Neural cell (in vitro differentiated cells): ENCODE measurements around the gene MRPS33.

Experiments
- CTCF ChIP-seq: fragments of 450-650 bp; IDR thresholded peaks from 2 replicates; pipeline ENCODE4 v1.5.1; 2014; ENCODE audit warnings: antibody characterized with exemption, mild to moderate bottlenecking, moderate library complexity; ENCODE audit not compliant: poor library complexity, severe bottlenecking
- EZH2 ChIP-seq: fragments of 200-600, 300-800 bp; shearing (Covaris generic), sonication (generic); IDR thresholded peaks from 2 replicates; pipeline ENCODE4 v1.6.1; 2014; ENCODE audit warnings: antibody characterized with exemption, low read length, borderline replicate concordance, mild to moderate bottlenecking; ENCODE audit not compliant: insufficient read depth, poor library complexity, severe bottlenecking
- MXI1 ChIP-seq: fragments of 450-650 bp; conservative IDR thresholded peaks from 2 replicates; pipeline ENCODE4 v1.6.1; 2014; ENCODE audit warnings: antibody characterized with exemption, mild to moderate bottlenecking; ENCODE audit not compliant: poor library complexity, severe bottlenecking
- POLR2AphosphoS5 ChIP-seq: IDR thresholded peaks from 2 replicates; pipeline ENCODE4 v1.6.1; 2012
- RAD21 ChIP-seq: fragments of 450-650 bp; conservative IDR thresholded peaks from 2 replicates; pipeline ENCODE4 v1.6.1; 2014; ENCODE audit warnings: antibody characterized with exemption, mild to moderate bottlenecking, moderate library complexity
- REST ChIP-seq: IDR thresholded peaks from 2 replicates; pipeline ENCODE4 v1.6.1; 2012; ENCODE audit warnings: borderline replicate concordance
- TAF1 ChIP-seq: IDR thresholded peaks from 2 replicates; pipeline ENCODE4 v1.6.1; 2012; ENCODE audit warnings: low read depth

GRCh38 chr7:141013345-141013715 lies 1.4 kb downstream of the MRPS33 start:
- TF ChIP-seq CTCF: no peak
- TF ChIP-seq POLR2AphosphoS5: no peak
- no peak for TF ChIP-seq TAF1
- TF ChIP-seq REST: no peak
- no peak for TF ChIP-seq EZH2
- TF ChIP-seq RAD21: no peak
- TF ChIP-seq MXI1: no peak
